Osteoblast (primary cell): ENCODE measurements around the gene RARG. TPM values are rescaled to one million over a fixed set of nuclear protein-coding genes. Genes with fewer than 3 reads are reported as not detected.
A peak's percentile ranks its signal among the peaks of the same experiment; 100 is the strongest.

Source experiments
- DNase-seq: peaks from one replicate; pipeline ENCODE4 v3.0.0; 2011; ENCODE audit warnings: low spot score, mixed read lengths; ENCODE audit not compliant: insufficient read length; ENCODE audit errors: missing footprints
- H2AFZ ChIP-seq: 2 replicates; pipeline ENCODE4 v1.6.0; 2011; ENCODE audit warnings: mild to moderate bottlenecking, low read length
- H3K27ac ChIP-seq: 2 replicates; pipeline ENCODE4 v1.5.1; 2011; ENCODE audit warnings: mild to moderate bottlenecking, low read depth, low read length, moderate library complexity
- H3K27me3 ChIP-seq: 2 replicates; pipeline ENCODE4 v1.6.0; 2012; ENCODE audit warnings: mild to moderate bottlenecking, control low read depth, inconsistent platforms, low read length, moderate library complexity; ENCODE audit not compliant: insufficient read depth
- H3K36me3 ChIP-seq: 2 replicates; pipeline ENCODE4 v1.5.1; 2011; ENCODE audit warnings: mild to moderate bottlenecking, low read length, control low read depth, moderate library complexity; ENCODE audit not compliant: insufficient read depth
- H3K4me1 ChIP-seq: 2 replicates; pipeline ENCODE4 v1.5.1; 2011; ENCODE audit warnings: mild to moderate bottlenecking, low read length, control low read depth, moderate library complexity; ENCODE audit not compliant: insufficient read depth
- H3K4me2 ChIP-seq: 2 replicates; pipeline ENCODE4 v1.6.0; 2011; ENCODE audit warnings: mild to moderate bottlenecking, low read length; ENCODE audit not compliant: insufficient read depth
- H3K4me3 ChIP-seq: fragments of 200-600 bp; sonication (generic); 3 replicates; pipeline ENCODE4 v1.5.1; 2012; ENCODE audit warnings: mild to moderate bottlenecking, low read length, inconsistent platforms; ENCODE audit not compliant: insufficient read depth
- H3K79me2 ChIP-seq: 2 replicates; pipeline ENCODE4 v1.6.0; 2012; ENCODE audit warnings: mild to moderate bottlenecking, low read length, control low read depth, inconsistent platforms; ENCODE audit not compliant: insufficient read depth
- H3K9me3 ChIP-seq: 2 replicates; pipeline ENCODE4 v1.5.1; 2011; ENCODE audit warnings: low read depth, low read length, control low read depth
- H4K20me1 ChIP-seq: 2 replicates; pipeline ENCODE4 v1.6.0; 2012; ENCODE audit warnings: mild to moderate bottlenecking, low read length, control low read depth; ENCODE audit not compliant: insufficient read depth
- CTCF ChIP-seq: IDR thresholded peaks from 2 replicates; pipeline ENCODE4 v1.5.1; 2011; ENCODE audit warnings: mild to moderate bottlenecking, low read depth, low read length, moderate library complexity; ENCODE audit errors: extremely low read depth
- total RNA-seq: library from RNA; depleted of rRNA; stranded (reverse); fragments of >200 nt; gene quantifications from 2 replicates; pipeline ENCODE4 v1.2.3, GENCODE V29; 2012

Gene RARG
- total RNA-seq, 1 donor: 49.9 TPM

- peak; percentile 38 for DNase-seq
- H3K4me2 ChIP-seq: peak overlapping the region; percentile 84
These were observed 2.4 kb upstream of the RARG start for GRCh38 chr12:53234271-53234914.

GRCh38 chr12:53233671-53234121 is 1.7 kb upstream of the RARG start:
- H3K36me3 ChIP-seq: no peaks in the 10 kb centered on the region
- no peak overlapping the region for H3K27ac ChIP-seq
- peaks cover 7% of the 10 kb centered on the region for H3K79me2 ChIP-seq
- peak overlapping the region; percentile 84 for H3K4me2 ChIP-seq
- no peak overlapping the region for H3K4me3 ChIP-seq
- H4K20me1 ChIP-seq: no peaks in the 10 kb centered on the region
- peak overlapping the region; percentile 42 for H2AFZ ChIP-seq
- H3K4me1 ChIP-seq: peaks cover 29% of the 10 kb centered on the region
- TF ChIP-seq CTCF: no peak
- peaks cover 15% of the 10 kb centered on the region for H3K27me3 ChIP-seq
- DNase-seq: peak; percentile 78
- H3K9me3 ChIP-seq: no peaks in the 10 kb centered on the region

More at GRCh38 chr12:53234271-53234914, 2.4 kb upstream of the RARG start:
- no peaks in the 10 kb centered on the region for H4K20me1 ChIP-seq
- H3K27ac ChIP-seq: no peak overlapping the region
- H3K4me1 ChIP-seq: peaks cover 29% of the 10 kb centered on the region
- peak overlapping the region; percentile 42 for H2AFZ ChIP-seq
- no peak for TF ChIP-seq CTCF
- H3K79me2 ChIP-seq: peaks cover 7% of the 10 kb centered on the region
- H3K4me3 ChIP-seq: no peak overlapping the region
- no peaks in the 10 kb centered on the region for H3K9me3 ChIP-seq
- H3K27me3 ChIP-seq: peaks cover 15% of the 10 kb centered on the region
- H3K36me3 ChIP-seq: no peaks in the 10 kb centered on the region

DNA sequence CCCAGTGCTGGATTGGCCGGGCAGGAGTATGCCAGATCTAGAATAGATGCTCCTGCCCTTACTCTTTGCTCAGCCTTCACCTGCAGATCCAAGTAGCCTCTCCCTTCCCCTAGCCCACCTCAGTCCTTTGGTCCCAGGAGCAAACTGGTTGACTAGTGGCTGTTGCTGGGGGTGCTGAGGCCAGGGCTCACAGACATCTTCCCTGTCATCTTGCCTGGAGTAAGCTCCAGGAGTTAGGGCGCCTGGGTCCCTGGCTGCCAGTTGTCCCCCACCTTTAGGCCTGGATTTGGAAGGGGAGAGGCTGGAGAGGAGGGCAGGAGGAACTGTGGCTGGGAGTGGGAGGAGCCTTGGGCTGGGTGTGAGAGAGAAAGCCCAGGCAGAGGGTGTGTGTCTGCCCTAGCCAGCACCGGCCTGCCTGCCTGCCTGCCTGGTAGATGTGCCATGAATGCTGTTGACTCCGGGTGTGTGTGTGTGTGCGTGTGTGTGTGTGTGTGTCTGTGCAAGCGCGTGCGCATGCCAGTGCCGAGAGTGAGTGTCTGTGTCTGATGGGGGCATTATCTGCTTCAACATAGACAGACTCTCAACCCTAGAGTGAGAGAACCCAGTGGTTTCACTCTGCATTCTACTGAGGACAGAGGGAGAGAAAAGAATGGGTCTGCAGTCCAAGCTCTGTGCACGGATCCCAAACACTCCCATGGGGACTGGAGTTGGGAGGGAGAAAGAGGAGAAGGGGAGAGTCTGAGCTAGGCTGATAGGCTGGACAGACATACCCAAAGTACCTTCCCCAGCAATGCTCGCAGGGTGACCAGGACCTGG is 845 bp upstream of the RARG start:
- no peaks in the 10 kb centered on the region for H4K20me1 ChIP-seq

More for the DNA sequence above, 845 bp upstream of the RARG start:
- peak overlapping the region; percentile 76 for H2AFZ ChIP-seq
- no peaks in the 10 kb centered on the region for H3K9me3 ChIP-seq
- H3K27ac ChIP-seq: no peak overlapping the region
- DNase-seq: peak; percentile 95
- H3K4me3 ChIP-seq: peak overlapping the region; percentile 56
- H3K4me2 ChIP-seq: peak overlapping the region; percentile 84
- H3K79me2 ChIP-seq: peaks cover 7% of the 10 kb centered on the region
- no peaks in the 10 kb centered on the region for H3K36me3 ChIP-seq
- H3K27me3 ChIP-seq: peaks cover 15% of the 10 kb centered on the region
- no peak for TF ChIP-seq CTCF
- H3K4me1 ChIP-seq: peaks cover 29% of the 10 kb centered on the region
